ENCODE measurements around the gene FOSL1.

The FOSL1 gene

DNA sequence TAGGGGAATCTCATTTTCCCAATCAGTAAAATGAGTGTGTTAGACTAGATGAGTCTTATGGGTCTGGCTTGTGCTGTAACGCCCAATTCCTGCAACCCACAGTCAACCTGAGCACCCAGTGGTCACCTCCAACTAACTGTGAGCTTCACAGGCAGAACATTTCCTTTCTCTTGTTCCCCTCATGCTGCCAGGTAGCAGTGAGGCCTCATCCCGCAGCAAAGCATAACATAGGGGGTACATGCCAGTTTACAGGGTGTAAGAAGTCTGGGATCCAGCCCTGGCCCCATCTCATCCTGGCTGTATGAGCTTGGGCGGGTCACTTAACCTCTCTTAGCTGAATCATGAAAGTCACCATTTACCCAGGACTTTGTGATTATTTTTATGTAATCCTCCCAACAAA is 31.3 kb downstream of the FOSL1 start:
- Histone ChIP-seq H3K27ac (no peak overlapping the region), H3K4me2 (ENCODE audit: low read length) (no peak overlapping the region), H3K79me2 (no peaks in the 10 kb centered on the region), H3K9ac (no peak overlapping the region), H3K4me3 (ENCODE audit: low read depth, low read length) (no peak overlapping the region), H3K27me3 (ENCODE audit: control insufficient read depth, insufficient read depth, low read length) (no peaks in the 10 kb centered on the region), H3K36me3 (ENCODE audit: control insufficient read depth, insufficient read depth, low read length) (no peaks in the 10 kb centered on the region), H2AFZ (no peak overlapping the region), H3K4me1 (no peaks in the 10 kb centered on the region), H3K9me3 (ENCODE audit: control insufficient read depth, low read length) (no peaks in the 10 kb centered on the region)
- TF ChIP-seq, protein P1, sequence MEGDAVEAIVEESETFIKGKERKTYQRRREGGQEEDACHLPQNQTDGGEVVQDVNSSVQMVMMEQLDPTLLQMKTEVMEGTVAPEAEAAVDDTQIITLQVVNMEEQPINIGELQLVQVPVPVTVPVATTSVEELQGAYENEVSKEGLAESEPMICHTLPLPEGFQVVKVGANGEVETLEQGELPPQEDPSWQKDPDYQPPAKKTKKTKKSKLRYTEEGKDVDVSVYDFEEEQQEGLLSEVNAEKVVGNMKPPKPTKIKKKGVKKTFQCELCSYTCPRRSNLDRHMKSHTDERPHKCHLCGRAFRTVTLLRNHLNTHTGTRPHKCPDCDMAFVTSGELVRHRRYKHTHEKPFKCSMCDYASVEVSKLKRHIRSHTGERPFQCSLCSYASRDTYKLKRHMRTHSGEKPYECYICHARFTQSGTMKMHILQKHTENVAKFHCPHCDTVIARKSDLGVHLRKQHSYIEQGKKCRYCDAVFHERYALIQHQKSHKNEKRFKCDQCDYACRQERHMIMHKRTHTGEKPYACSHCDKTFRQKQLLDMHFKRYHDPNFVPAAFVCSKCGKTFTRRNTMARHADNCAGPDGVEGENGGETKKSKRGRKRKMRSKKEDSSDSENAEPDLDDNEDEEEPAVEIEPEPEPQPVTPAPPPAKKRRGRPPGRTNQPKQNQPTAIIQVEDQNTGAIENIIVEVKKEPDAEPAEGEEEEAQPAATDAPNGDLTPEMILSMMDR (IDR thresholded peaks at IDR 0.05), result no peak

DNA sequence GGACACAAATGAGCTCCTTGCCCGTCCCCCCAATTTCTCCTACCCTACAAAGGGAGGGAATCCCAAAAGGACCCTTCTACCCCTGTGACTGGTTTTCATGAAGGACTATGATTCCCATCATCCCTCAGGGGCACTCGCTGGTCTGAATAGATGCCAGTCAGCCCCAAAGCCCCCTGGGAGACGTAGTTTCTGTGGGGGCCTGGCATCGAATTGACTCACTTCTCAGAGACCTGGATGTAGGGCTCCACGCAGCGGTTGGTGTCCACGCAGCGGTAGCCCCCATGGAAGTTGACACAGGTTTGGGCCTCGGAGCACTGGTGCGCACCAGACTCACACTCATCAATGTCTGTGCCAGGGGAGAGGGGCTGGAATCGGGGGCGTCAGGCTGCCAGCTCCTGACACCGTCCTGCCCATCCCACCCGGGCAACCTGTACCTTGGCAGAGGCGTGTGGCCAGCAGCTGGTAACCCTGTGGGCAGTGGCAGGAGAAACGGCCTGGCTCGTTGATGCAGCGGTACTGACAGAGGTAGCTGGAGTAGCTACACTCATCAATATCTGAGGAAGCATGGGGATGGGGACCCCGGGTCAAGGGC is 32.0 kb downstream of the FOSL1 start:
- no peaks in the 10 kb centered on the region for H3K36me3 ChIP-seq (ENCODE audit: control insufficient read depth, insufficient read depth, low read length)

DNA sequence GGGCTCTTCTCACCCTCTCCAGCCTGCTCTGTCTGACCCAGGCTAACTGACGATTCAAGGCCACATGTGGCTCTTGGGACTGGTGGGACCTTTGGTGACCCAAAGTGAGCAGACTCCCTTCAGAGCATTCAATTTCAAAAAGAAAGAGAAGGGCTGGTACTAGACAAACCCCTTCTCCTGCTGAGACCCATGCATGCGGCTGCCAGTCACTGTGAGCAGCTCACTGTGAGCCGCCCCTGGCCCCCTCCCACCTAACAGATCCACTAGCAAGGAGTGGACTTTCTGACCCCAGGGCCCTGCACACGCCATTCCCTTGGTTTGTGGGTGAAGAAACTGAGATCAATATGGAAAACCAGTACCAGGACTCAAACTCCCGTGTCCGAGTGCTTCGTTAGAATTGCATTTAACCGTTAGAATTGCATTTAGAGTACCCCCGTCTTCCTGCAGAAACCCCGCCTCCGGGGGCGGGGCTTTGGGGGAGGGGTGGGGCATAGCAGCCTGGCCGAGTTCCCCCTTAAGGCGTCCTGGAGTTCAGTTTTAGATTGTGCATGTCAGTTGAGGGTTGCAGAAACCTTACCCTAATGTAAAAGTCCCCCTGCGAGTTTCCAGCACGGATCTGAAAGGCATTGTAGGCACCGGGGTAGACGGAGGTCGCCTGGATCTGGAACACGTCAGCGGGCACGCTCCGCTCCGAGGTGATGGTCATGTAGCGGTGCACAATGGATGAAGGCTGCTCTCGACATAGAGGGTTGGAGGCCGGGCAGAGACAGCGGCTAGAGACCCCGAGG is 32.7 kb downstream of the FOSL1 start:
- Histone ChIP-seq H3K9me3 (ENCODE audit: control insufficient read depth, low read length) (no peaks in the 10 kb centered on the region), H3K4me1 (no peaks in the 10 kb centered on the region), H3K4me3 (ENCODE audit: low read depth, low read length) (no peak overlapping the region), H3K27me3 (ENCODE audit: control insufficient read depth, insufficient read depth, low read length) (no peaks in the 10 kb centered on the region), H2AFZ (no peak overlapping the region), H3K9ac (no peak overlapping the region), H3K27ac (no peak overlapping the region), H3K4me2 (ENCODE audit: low read length) (no peak overlapping the region), H3K79me2 (no peaks in the 10 kb centered on the region), H3K36me3 (ENCODE audit: control insufficient read depth, insufficient read depth, low read length) (no peaks in the 10 kb centered on the region)
- TF ChIP-seq, protein P1 (IDR thresholded peaks at IDR 0.05), result no peak

More for the DNA sequence above, 32.0 kb downstream of the FOSL1 start:
- Histone ChIP-seq H3K4me2 (ENCODE audit: low read length) (no peak overlapping the region), H3K27me3 (ENCODE audit: control insufficient read depth, insufficient read depth, low read length) (no peaks in the 10 kb centered on the region), H3K9me3 (ENCODE audit: control insufficient read depth, low read length) (no peaks in the 10 kb centered on the region), H2AFZ (no peak overlapping the region), H3K4me1 (no peaks in the 10 kb centered on the region), H3K9ac (no peak overlapping the region), H3K79me2 (no peaks in the 10 kb centered on the region), H3K27ac (no peak overlapping the region), H3K4me3 (ENCODE audit: low read depth, low read length) (no peak overlapping the region)
- TF ChIP-seq, protein P1 (IDR thresholded peaks at IDR 0.05), result no peak

DNA sequence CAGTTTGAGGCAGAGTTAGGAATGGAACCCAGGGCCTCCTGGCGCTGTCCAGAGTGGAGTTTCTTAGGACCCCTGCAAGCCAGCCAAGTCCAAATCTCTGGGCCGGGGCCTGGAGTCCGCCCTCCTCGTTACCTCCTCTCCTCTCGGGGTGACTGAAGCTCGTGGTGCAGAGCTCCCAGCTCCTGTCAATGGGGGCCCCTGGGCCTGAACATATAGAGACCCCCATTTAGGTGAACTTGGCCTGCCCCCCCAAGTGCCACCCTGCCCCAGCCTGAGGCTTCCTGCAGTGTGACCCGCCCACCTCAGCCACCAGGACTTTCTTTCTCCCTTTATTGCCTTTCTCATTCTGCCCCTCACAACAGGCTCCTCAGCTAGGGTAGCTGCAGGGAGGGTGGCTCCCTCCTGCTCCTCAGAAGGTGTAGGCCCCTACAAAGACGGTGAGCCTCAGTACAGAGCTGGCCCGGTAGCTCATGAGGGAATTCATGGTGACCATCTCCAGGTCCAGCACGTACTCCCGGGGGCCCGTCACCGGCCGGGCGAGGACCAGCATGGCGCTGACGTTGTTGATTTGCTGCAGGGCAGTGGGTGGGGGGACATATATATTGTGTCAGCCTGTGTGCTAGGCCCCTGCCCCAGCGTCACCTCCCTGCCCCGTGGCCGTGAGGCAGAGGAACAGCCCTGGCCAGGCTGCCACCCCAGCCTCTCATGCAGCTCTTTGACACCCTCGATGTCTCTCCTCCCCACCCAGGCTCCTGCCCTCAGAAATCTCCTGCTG is 33.5 kb downstream of the FOSL1 start:
- no peaks in the 10 kb centered on the region for H3K4me1 ChIP-seq
- no peak overlapping the region for H3K4me2 ChIP-seq (ENCODE audit: low read length)
- H3K36me3 ChIP-seq (ENCODE audit: control insufficient read depth, insufficient read depth, low read length), result no peaks in the 10 kb centered on the region
- TF ChIP-seq, protein P1 (IDR thresholded peaks at IDR 0.05), result no peak
- H3K9ac ChIP-seq, result no peak overlapping the region
- no peak overlapping the region for H3K27ac ChIP-seq
- H3K4me3 ChIP-seq (ENCODE audit: low read depth, low read length), result no peak overlapping the region
- no peak overlapping the region for H2AFZ ChIP-seq
- no peaks in the 10 kb centered on the region for H3K27me3 ChIP-seq (ENCODE audit: control insufficient read depth, insufficient read depth, low read length)
- H3K79me2 ChIP-seq, result no peaks in the 10 kb centered on the region
- no peaks in the 10 kb centered on the region for H3K9me3 ChIP-seq (ENCODE audit: control insufficient read depth, low read length)
